ENCODE data around the gene TNFRSF1A.
A peak's percentile ranks its signal among the peaks of the same experiment; 100 is the strongest.

- TF ChIP-seq POLR2AphosphoS5 (IDR thresholded peaks at IDR 0.05) = peak; percentile 23 to 75 (median 64)
- no peak for TF ChIP-seq CTCF (IDR thresholded peaks at IDR 0.05 in 8 of 11, conservative IDR thresholded peaks at IDR 0.05 in 3 of 11)
- peak in 1 of 3 donors; percentile 3 for TF ChIP-seq POLR2A (IDR thresholded peaks at IDR 0.05)
Observed at GRCh38 chr12:6345319-6346091, 3.6 kb upstream of the TNFRSF1A start.

Data from spleen (tissue), 7 donors.